ENCODE data around the gene ACSS3. TPM values are rescaled to one million over a fixed set of nuclear protein-coding genes. Genes with fewer than 3 reads are reported as not detected.

ACSS3 gene
- total and polyA plus RNA-seq, 3 experiments from 2014 or later, result not detected

DNA sequence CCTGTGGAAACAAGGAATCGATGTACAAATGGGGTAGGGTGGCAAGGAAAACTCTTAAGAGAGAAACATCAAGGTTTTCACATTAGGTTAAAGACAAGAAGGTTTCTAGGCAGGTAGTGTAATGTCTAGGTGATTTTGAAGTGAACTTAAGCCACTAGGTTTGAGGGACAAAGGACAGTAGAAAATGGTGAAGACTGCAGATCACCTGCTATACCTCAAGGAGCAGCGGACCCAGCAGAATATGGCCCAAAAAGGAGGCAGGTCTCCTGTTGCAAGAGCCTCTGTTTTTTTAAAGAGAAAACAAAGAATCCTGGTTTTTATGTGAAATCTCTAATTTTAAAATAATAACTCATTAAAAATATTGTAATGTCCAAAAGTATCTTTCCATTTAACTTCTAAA lies 178.1 kb downstream of the ACSS3 start:
- H3K4me1 ChIP-seq (ENCODE audit: insufficient read depth, low read length), result no peaks in the 10 kb centered on the region
- no peaks in the 10 kb centered on the region for H3K27me3 ChIP-seq (ENCODE audit: insufficient read depth, low read length, poor library complexity, severe bottlenecking)
- ChIA-PET CTCF (no interaction called here), POLR2A (no interaction called here)
- no peak for DNase-seq
- no peaks in the 10 kb centered on the region for H3K4me1 Mint-ChIP-seq
- no peaks in the 10 kb centered on the region for H3K27me3 Mint-ChIP-seq
- no peaks in the 10 kb centered on the region for H3K36me3 ChIP-seq (ENCODE audit: insufficient read depth, low read length)
- H3K27ac Mint-ChIP-seq, result no peak overlapping the region
- H3K4me3 Mint-ChIP-seq, result no peak overlapping the region
- peaks cover 0 to 25% (median 2%) of the 10 kb centered on the region in 5 donors for H3K9me3 Mint-ChIP-seq
- no peak overlapping the region for H3K27ac ChIP-seq (ENCODE audit: low read depth, low read length)
- H3K9me3 ChIP-seq (ENCODE audit: low read length), result no peaks in the 10 kb centered on the region
- H3K4me3 ChIP-seq (ENCODE audit: low read length), result no peak overlapping the region
- H3K36me3 Mint-ChIP-seq, result no peaks in the 10 kb centered on the region

DNA sequence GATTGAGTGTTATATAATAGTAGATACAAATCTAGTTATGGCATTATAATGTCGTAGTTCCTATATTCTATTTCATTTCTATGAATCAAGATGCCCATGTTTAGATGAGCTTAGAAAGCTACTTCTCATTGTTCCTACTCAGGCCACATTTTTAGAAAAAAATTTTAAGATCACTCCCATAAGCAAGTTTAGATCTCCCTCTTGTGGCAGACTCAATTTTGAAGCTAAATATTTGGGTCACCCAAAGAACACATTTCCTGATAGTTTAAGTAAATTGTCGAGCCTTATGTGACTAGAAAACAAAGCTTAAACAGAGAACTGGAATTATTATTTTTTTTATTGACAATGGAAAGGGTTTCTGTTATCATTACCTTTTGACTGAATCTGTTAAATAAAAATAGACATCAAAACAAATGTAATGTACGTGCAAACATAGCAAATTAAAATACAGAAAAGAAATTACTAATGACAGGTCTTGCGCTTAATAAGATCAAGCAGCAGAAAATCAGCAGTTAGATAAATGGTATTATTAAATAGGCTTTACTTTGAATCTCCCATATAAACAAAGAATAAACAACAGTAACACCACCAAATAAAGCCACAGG lies 180.2 kb downstream of the ACSS3 start:
- ChIA-PET CTCF (no interaction called here), POLR2A (no interaction called here)
- no peak overlapping the region for H3K27ac Mint-ChIP-seq
- DNase-seq, result no peak
- H3K9me3 ChIP-seq (ENCODE audit: low read length), result no peaks in the 10 kb centered on the region
- no peaks in the 10 kb centered on the region for H3K27me3 Mint-ChIP-seq
- H3K4me1 Mint-ChIP-seq, result no peaks in the 10 kb centered on the region
- no peak overlapping the region for H3K4me3 ChIP-seq (ENCODE audit: low read length)
- no peaks in the 10 kb centered on the region for H3K36me3 Mint-ChIP-seq
- peaks cover 0 to 29% (median 2%) of the 10 kb centered on the region in 5 donors for H3K9me3 Mint-ChIP-seq
- no peaks in the 10 kb centered on the region for H3K36me3 ChIP-seq (ENCODE audit: insufficient read depth, low read length)
- no peak overlapping the region for H3K27ac ChIP-seq (ENCODE audit: low read depth, low read length)
- no peak overlapping the region for H3K4me3 Mint-ChIP-seq
- no peaks in the 10 kb centered on the region for H3K4me1 ChIP-seq (ENCODE audit: insufficient read depth, low read length)
- no peaks in the 10 kb centered on the region for H3K27me3 ChIP-seq (ENCODE audit: insufficient read depth, low read length, poor library complexity, severe bottlenecking)

DNA sequence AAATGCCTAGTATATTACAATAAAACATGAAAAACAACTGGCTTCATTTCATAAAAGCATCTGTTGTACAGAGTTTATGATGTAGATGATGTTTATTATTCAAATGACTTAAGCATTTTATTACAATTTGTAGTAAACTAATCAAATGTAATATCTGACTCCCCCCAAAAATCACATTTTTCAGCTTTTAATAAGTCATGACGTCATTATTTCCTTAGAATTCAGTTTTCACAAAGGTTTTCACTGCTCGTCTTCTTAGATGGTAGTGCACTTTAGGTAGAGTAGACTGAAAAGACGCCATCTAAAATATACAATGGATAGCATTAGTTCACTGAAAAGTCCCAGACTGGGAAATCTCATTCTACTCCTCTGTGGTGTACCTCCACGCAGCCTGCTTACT lies 181.5 kb downstream of the ACSS3 start:
- no peaks in the 10 kb centered on the region for H3K27me3 Mint-ChIP-seq
- CTCF ChIA-PET, result no interaction called here

GRCh38 chr12:81261508-81262207 lies 183.8 kb downstream of the ACSS3 start:
- H3K36me3 ChIP-seq (ENCODE audit: insufficient read depth, low read length), result no peaks in the 10 kb centered on the region
- CTCF ChIA-PET, result no interaction called here
- POLR2A ChIA-PET, result no interaction called here
- Mint-ChIP-seq H3K36me3 (no peaks in the 10 kb centered on the region), H3K4me1 (no peaks in the 10 kb centered on the region), H3K27me3 (no peaks in the 10 kb centered on the region), H3K9me3 (peaks cover 0 to 36% (median 2%) of the 10 kb centered on the region in 5 donors), H3K27ac (no peak overlapping the region), H3K4me3 (no peak overlapping the region)
- H3K9me3 ChIP-seq (ENCODE audit: low read length), result no peaks in the 10 kb centered on the region
- no peaks in the 10 kb centered on the region for H3K4me1 ChIP-seq (ENCODE audit: insufficient read depth, low read length)
- no peak overlapping the region for H3K4me3 ChIP-seq (ENCODE audit: low read length)
- H3K27me3 ChIP-seq (ENCODE audit: insufficient read depth, low read length, poor library complexity, severe bottlenecking), result no peaks in the 10 kb centered on the region
- H3K27ac ChIP-seq (ENCODE audit: low read depth, low read length), result no peak overlapping the region
- no peak for DNase-seq

More for the DNA sequence above, 181.5 kb downstream of the ACSS3 start:
- no peaks in the 10 kb centered on the region for H3K4me1 ChIP-seq (ENCODE audit: insufficient read depth, low read length)
- Mint-ChIP-seq H3K4me1 (no peaks in the 10 kb centered on the region), H3K27ac (no peak overlapping the region), H3K9me3 (peaks cover 0 to 33% (median 2%) of the 10 kb centered on the region in 5 donors), H3K36me3 (no peaks in the 10 kb centered on the region), H3K4me3 (no peak overlapping the region)
- DNase-seq, result no peak
- H3K27ac ChIP-seq (ENCODE audit: low read depth, low read length), result no peak overlapping the region
- no peaks in the 10 kb centered on the region for H3K27me3 ChIP-seq (ENCODE audit: insufficient read depth, low read length, poor library complexity, severe bottlenecking)
- no peak overlapping the region for H3K4me3 ChIP-seq (ENCODE audit: low read length)
- POLR2A ChIA-PET, result no interaction called here
- no peaks in the 10 kb centered on the region for H3K9me3 ChIP-seq (ENCODE audit: low read length)
- no peaks in the 10 kb centered on the region for H3K36me3 ChIP-seq (ENCODE audit: insufficient read depth, low read length)

GRCh38 chr12:81263072-81263471 lies 185.2 kb downstream of the ACSS3 start:
- H3K36me3 Mint-ChIP-seq, result no peaks in the 10 kb centered on the region

GRCh38 chr12:81270385-81270784 lies 192.5 kb downstream of the ACSS3 start:
- H3K36me3 Mint-ChIP-seq, result no peaks in the 10 kb centered on the region
- H3K27me3 Mint-ChIP-seq, result no peaks in the 10 kb centered on the region
- CTCF ChIA-PET, result no interaction called here

More at GRCh38 chr12:81263072-81263471, 185.2 kb downstream of the ACSS3 start:
- Histone ChIP-seq H3K27me3 (ENCODE audit: insufficient read depth, low read length, poor library complexity, severe bottlenecking) (no peaks in the 10 kb centered on the region), H3K27ac (ENCODE audit: low read depth, low read length) (no peak overlapping the region), H3K4me3 (ENCODE audit: low read length) (no peak overlapping the region), H3K9me3 (ENCODE audit: low read length) (no peaks in the 10 kb centered on the region), H3K4me1 (ENCODE audit: insufficient read depth, low read length) (no peaks in the 10 kb centered on the region), H3K36me3 (ENCODE audit: insufficient read depth, low read length) (no peaks in the 10 kb centered on the region)
- Mint-ChIP-seq H3K4me3 (no peak overlapping the region), H3K27ac (no peak overlapping the region), H3K4me1 (no peaks in the 10 kb centered on the region), H3K9me3 (peaks cover 0 to 31% (median 2%) of the 10 kb centered on the region in 5 donors), H3K27me3 (no peaks in the 10 kb centered on the region)
- CTCF ChIA-PET, result no interaction called here
- no peak for DNase-seq
- POLR2A ChIA-PET, result no interaction called here

GRCh38 chr12:81274637-81275529 lies 197.0 kb downstream of the ACSS3 start:
- H3K27ac Mint-ChIP-seq, result no peak overlapping the region
- CTCF ChIA-PET, result no interaction called here
- Histone ChIP-seq H3K36me3 (ENCODE audit: insufficient read depth, low read length) (no peaks in the 10 kb centered on the region), H3K4me1 (ENCODE audit: insufficient read depth, low read length) (no peaks in the 10 kb centered on the region), H3K4me3 (ENCODE audit: low read length) (no peak overlapping the region), H3K27ac (ENCODE audit: low read depth, low read length) (no peak overlapping the region), H3K27me3 (ENCODE audit: insufficient read depth, low read length, poor library complexity, severe bottlenecking) (no peaks in the 10 kb centered on the region), H3K9me3 (ENCODE audit: low read length) (no peaks in the 10 kb centered on the region)
- POLR2A ChIA-PET, result no interaction called here
- DNase-seq, result no peak
- no peaks in the 10 kb centered on the region for H3K27me3 Mint-ChIP-seq
- H3K36me3 Mint-ChIP-seq, result no peaks in the 10 kb centered on the region
- peaks cover 5 to 41% (median 9%) of the 10 kb centered on the region in 5 donors for H3K9me3 Mint-ChIP-seq
- H3K4me3 Mint-ChIP-seq, result no peak overlapping the region
- H3K4me1 Mint-ChIP-seq, result no peaks in the 10 kb centered on the region

More at GRCh38 chr12:81270385-81270784, 192.5 kb downstream of the ACSS3 start:
- no peak overlapping the region for H3K27ac ChIP-seq (ENCODE audit: low read depth, low read length)
- no peak overlapping the region for H3K4me3 Mint-ChIP-seq
- no peaks in the 10 kb centered on the region for H3K4me1 Mint-ChIP-seq
- H3K4me3 ChIP-seq (ENCODE audit: low read length), result no peak overlapping the region
- H3K27me3 ChIP-seq (ENCODE audit: insufficient read depth, low read length, poor library complexity, severe bottlenecking), result no peaks in the 10 kb centered on the region
- POLR2A ChIA-PET, result no interaction called here
- no peak overlapping the region for H3K27ac Mint-ChIP-seq
- DNase-seq, result no peak
- H3K4me1 ChIP-seq (ENCODE audit: insufficient read depth, low read length), result no peaks in the 10 kb centered on the region
- no peaks in the 10 kb centered on the region for H3K9me3 ChIP-seq (ENCODE audit: low read length)
- peaks cover 0 to 39% (median 14%) of the 10 kb centered on the region in 5 donors for H3K9me3 Mint-ChIP-seq
- no peaks in the 10 kb centered on the region for H3K36me3 ChIP-seq (ENCODE audit: insufficient read depth, low read length)

- H3K4me3 Mint-ChIP-seq, result no peak overlapping the region
- H3K4me3 ChIP-seq (ENCODE audit: low read length), result no peak overlapping the region
- POLR2A ChIA-PET, result no interaction called here
Observed at GRCh38 chr12:81284137-81284536, 206.3 kb downstream of the ACSS3 start.

More at GRCh38 chr12:81284137-81284536, 206.3 kb downstream of the ACSS3 start:
- H3K27me3 ChIP-seq (ENCODE audit: insufficient read depth, low read length, poor library complexity, severe bottlenecking), result no peaks in the 10 kb centered on the region
- no peaks in the 10 kb centered on the region for H3K4me1 Mint-ChIP-seq
- peaks cover 0 to 21% (median 2%) of the 10 kb centered on the region in 5 donors for H3K9me3 Mint-ChIP-seq
- no peaks in the 10 kb centered on the region for H3K36me3 Mint-ChIP-seq
- no peak for DNase-seq
- no peaks in the 10 kb centered on the region for H3K36me3 ChIP-seq (ENCODE audit: insufficient read depth, low read length)
- H3K27ac ChIP-seq (ENCODE audit: low read depth, low read length), result no peak overlapping the region
- H3K27me3 Mint-ChIP-seq, result no peaks in the 10 kb centered on the region
- CTCF ChIA-PET, result no interaction called here
- H3K27ac Mint-ChIP-seq, result no peak overlapping the region
- H3K4me1 ChIP-seq (ENCODE audit: insufficient read depth, low read length), result no peaks in the 10 kb centered on the region
- no peaks in the 10 kb centered on the region for H3K9me3 ChIP-seq (ENCODE audit: low read length)
